Astrocyte (in vitro differentiated cells and primary cell): ENCODE data around the gene CRYL1.

Source experiments
- EZH2 ChIP-seq: IDR thresholded peaks from 2 replicates; pipeline ENCODE4 v1.6.1; 2012; ENCODE audit warnings: mild to moderate bottlenecking, low read length, inconsistent platforms; ENCODE audit not compliant: insufficient read depth
- TF ChIP-seq, protein P1 (sequence below): IDR thresholded peaks from 2 replicates; pipeline ENCODE4 v1.5.1; 2011; ENCODE audit warnings: low read depth, mild to moderate bottlenecking, inconsistent platforms, low read length, moderate library complexity; ENCODE audit not compliant: insufficient read depth

GRCh38 chr13:20366056-20366455 is 159.6 kb downstream of the CRYL1 start:
- no peak for TF ChIP-seq EZH2
- TF ChIP-seq, protein P1, sequence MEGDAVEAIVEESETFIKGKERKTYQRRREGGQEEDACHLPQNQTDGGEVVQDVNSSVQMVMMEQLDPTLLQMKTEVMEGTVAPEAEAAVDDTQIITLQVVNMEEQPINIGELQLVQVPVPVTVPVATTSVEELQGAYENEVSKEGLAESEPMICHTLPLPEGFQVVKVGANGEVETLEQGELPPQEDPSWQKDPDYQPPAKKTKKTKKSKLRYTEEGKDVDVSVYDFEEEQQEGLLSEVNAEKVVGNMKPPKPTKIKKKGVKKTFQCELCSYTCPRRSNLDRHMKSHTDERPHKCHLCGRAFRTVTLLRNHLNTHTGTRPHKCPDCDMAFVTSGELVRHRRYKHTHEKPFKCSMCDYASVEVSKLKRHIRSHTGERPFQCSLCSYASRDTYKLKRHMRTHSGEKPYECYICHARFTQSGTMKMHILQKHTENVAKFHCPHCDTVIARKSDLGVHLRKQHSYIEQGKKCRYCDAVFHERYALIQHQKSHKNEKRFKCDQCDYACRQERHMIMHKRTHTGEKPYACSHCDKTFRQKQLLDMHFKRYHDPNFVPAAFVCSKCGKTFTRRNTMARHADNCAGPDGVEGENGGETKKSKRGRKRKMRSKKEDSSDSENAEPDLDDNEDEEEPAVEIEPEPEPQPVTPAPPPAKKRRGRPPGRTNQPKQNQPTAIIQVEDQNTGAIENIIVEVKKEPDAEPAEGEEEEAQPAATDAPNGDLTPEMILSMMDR, result no peak
